Psoas muscle (tissue), 8 donors: Measurements from ENCODE around the gene STEAP3. TPM values are rescaled to one million over a fixed set of nuclear protein-coding genes. Genes with fewer than 3 reads are reported as not detected.

Experiments
- ATAC-seq, 4 donors: fragments of 200-7000 bp; cut with Tn5 transposase; one replicate each; pipeline ENCODE4 v1.9.1; 2020; ENCODE audit warnings: moderate library complexity in 3 of 4, mild to moderate bottlenecking in 2 of 4
- DNase-seq, 2 donors: peaks; one replicate each; pipeline ENCODE4 v3.0.0-alpha.2; 2020
- H3K27ac ChIP-seq: fragments of 200-600 bp; one replicate; pipeline ENCODE4 v1.8.0; 2022
- H3K27me3 ChIP-seq, 3 donors: fragments of 200-600 bp in 1 of 3; one replicate each; pipeline versions ENCODE4 v1.6.1 to v1.8.0; 2013 to 2022; ENCODE audit warnings: low read length in 2 of 3, mild to moderate bottlenecking in 2 of 3, moderate library complexity in 1 of 3; ENCODE audit not compliant: insufficient read depth in 3 of 3
- H3K36me3 ChIP-seq, 2 donors: fragments of 200-600 bp in 1 of 2; one replicate each; pipeline versions ENCODE4 v1.6.1 to v1.8.0; 2013 to 2022; ENCODE audit warnings: low read depth in 1 of 2, mild to moderate bottlenecking in 1 of 2, moderate library complexity in 1 of 2; ENCODE audit not compliant: insufficient read depth in 1 of 2
- H3K4me1 ChIP-seq: fragments of 200-600 bp; one replicate; pipeline ENCODE4 v1.8.0; 2022
- H3K4me3 ChIP-seq: fragments of 200-600 bp; one replicate; pipeline ENCODE4 v1.8.0; 2022; ENCODE audit warnings: mild to moderate bottlenecking
- H3K9me3 ChIP-seq: fragments of 200-600 bp; one replicate; pipeline ENCODE4 v1.8.0; 2022
- CTCF ChIP-seq: fragments of 200-600 bp; IDR thresholded peaks from one replicate; pipeline ENCODE4 v1.8.0; 2022; ENCODE audit warnings: antibody characterized with exemption
- WGBS, 3 donors: extraction: QIAGEN DNeasy Blood & Tissue Kit; methylation state at CpG; one replicate each; pipeline versions ENCODE4 v1.1.6 to v1.1.7; 2013; 5-methylcytosine and 5-hydroxymethylcytosine counted together
- intact Hi-C, 2 donors: fragments of 100-400 bp; cut with DNase I; formaldehyde crosslinking; loops; one replicate each; pipeline versions ENCODE4 v1.11.0 to v1.14.2; 2022
- polyA plus RNA-seq, 3 donors: library from polyadenylated mRNA; stranded (reverse); fragments of 200-250 nt; gene quantifications; one replicate each; pipeline ENCODE4 v1.2.3, GENCODE V29; 2013
- total RNA-seq, 4 donors: library from RNA; stranded (reverse); fragmentation: NEBNext Ultra II Directional in 2 of 4; extraction: Animal tissue kit (Norgen Biotek cat#: 25700) in 2 of 4; gene quantifications; one replicate each; pipeline versions ENCODE4 v1.2.1 to v1.2.4, GENCODE V29; 2021 to 2023
- donor health status: healthy with polysubstance abuse.
- donor health status: DM: no; HTN: no; CAD: no; lungs with moderate emphysema.
- donor health status: Bipolar disorder and iron deficiency.
- donor health status: healthy.
- donor health status: DM: yes; HTN: yes; CAD: no.
- donor health status: DM: no; HTN: no; CAD: no.
- donor health status: DM: no; HTN: no; CAD: no.
- donor health status: DM: yes; HTN: yes; CAD: no.

The STEAP3 gene
- total and polyA plus RNA-seq, 7 donors = 8.6 to 47.4 (median 15.7) TPM

GRCh38 chr2:119232666-119232993 lies 9.0 kb downstream of the STEAP3 start:
- ATAC-seq = no peak
- Histone ChIP-seq H3K9me3 (no peaks in the 10 kb centered on the region), H3K4me3 (no peak overlapping the region), H3K4me1 (peaks cover 82% of the 10 kb centered on the region), H3K27ac (peak overlapping the region; percentile 78), H3K36me3 (peaks cover 0 to under 1% of the 10 kb centered on the region in 2 donors), H3K27me3 (no peaks in the 10 kb centered on the region)
- WGBS, 3 donors = 83 to 91% (median 83%) methylated on average over 3 of the region's 3 CpGs
- intact Hi-C loops = loop anchor here in 1 of 2 donors (5.0 kb wide), 1 partner anchor 50 kb away; no protein-coding TSS in a partner anchor
- no peak for DNase-seq
- TF ChIP-seq CTCF = no peak

GRCh38 chr2:119233326-119234020 lies 9.8 kb downstream of the STEAP3 start:
- Histone ChIP-seq H3K27ac (peak overlapping the region; percentile 78), H3K36me3 (no peaks in the 10 kb centered on the region), H3K4me1 (peaks cover 89% of the 10 kb centered on the region), H3K27me3 (no peaks in the 10 kb centered on the region), H3K9me3 (no peaks in the 10 kb centered on the region), H3K4me3 (peak overlapping the region; percentile 7)
- peak; percentile 58 to 77 for DNase-seq
- 34 to 42% (median 35%) methylated on average over 7 of the region's 7 CpGs for WGBS, 3 donors
- TF ChIP-seq CTCF = no peak
- intact Hi-C loops = loop anchor here in 1 of 2 donors (5.0 kb wide), 1 partner anchor 49 kb away; no protein-coding TSS in a partner anchor
- peak; percentile 60 to 85 (median 77) for ATAC-seq

- H3K9me3 ChIP-seq = no peaks in the 10 kb centered on the region
- peak overlapping the region; percentile 78 for H3K27ac ChIP-seq
- intact Hi-C loops = loop anchor here in 1 of 2 donors (5.0 kb wide), 1 partner anchor 48 kb away; no protein-coding TSS in a partner anchor
- peaks cover 95% of the 10 kb centered on the region for H3K4me1 ChIP-seq
- ATAC-seq (peak; percentile 48 to 74 (median 56)), DNase-seq (no peak)
- 44 to 58% (median 48%) methylated on average over 13 of the region's 13 CpGs for WGBS, 3 donors
- H3K36me3 ChIP-seq = no peaks in the 10 kb centered on the region
- H3K4me3 ChIP-seq = no peak overlapping the region
- peak; percentile 21 for TF ChIP-seq CTCF
- H3K27me3 ChIP-seq = no peaks in the 10 kb centered on the region
Measured at GRCh38 chr2:119234021-119235019, 10.7 kb downstream of the STEAP3 start.

- WGBS, 3 donors = 24 to 68% (median 44%) methylated on average over 1 of the region's 1 CpG
- Histone ChIP-seq H3K9me3 (no peaks in the 10 kb centered on the region), H3K4me1 (peaks cover 91% of the 10 kb centered on the region)
Measured at GRCh38 chr2:119236796-119237195, 13.2 kb downstream of the STEAP3 start.

More at GRCh38 chr2:119236796-119237195, 13.2 kb downstream of the STEAP3 start:
- peak overlapping the region; percentile 86 for H3K27ac ChIP-seq
- no peaks in the 10 kb centered on the region for H3K27me3 ChIP-seq
- ATAC-seq (no peak), DNase-seq (no peak)
- no peak for TF ChIP-seq CTCF
- intact Hi-C loops = no loop called here
- peaks cover 0 to 4% of the 10 kb centered on the region in 2 donors for H3K36me3 ChIP-seq
- H3K4me3 ChIP-seq = no peak overlapping the region
